GM21423 (cell line): Measurements from ENCODE around the gene GLDN.

Experiments used
- ATAC-seq: cut with Tn5 transposase; IDR thresholded peaks from one replicate; pipeline ENCODE4 v1.9.1; 2021; ENCODE audit warnings: mild to moderate bottlenecking, moderate library complexity; ENCODE audit not compliant: unreplicated experiment

Gene GLDN

DNA sequence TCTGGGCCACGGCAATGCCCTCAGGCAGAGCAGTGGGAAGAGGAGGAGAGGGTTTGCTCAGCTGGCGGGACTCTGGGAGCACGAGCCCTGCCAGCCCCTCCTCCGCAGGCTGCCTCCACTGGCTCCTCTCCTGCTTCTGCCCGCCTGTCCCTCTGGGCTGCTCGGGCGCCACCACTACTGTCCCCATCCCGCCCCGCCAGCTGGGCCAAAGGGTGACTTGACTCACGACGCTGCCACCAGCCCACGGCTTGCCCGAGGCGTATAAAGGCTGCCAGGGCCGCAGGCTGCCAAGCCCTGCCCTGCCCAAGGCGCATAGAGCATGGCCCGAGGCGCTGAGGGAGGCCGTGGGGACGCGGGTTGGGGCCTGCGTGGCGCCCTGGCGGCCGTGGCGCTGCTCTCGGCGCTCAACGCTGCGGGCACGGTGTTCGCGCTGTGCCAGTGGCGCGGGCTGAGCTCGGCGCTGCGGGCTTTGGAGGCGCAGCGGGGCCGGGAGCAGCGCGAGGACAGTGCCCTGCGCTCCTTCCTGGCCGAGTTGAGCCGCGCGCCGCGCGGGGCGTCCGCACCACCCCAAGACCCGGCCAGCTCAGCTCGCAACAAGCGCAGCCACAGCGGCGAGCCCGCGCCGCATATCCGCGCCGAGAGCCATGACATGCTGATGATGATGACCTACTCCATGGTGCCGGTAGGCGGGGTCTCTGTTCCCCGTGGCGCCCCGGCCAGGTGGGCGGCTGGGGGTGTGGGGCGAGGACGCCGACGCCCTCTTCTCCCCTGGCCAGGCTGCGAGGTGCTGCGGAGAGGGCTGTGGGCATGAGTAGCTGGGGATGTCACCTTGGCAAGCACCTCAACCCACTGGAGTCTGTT is at the start of gene GLDN:
Gene GLDN, plus strand, starts transcription at position 290 of the 861 bp plus-strand sequence. Its CDS starts 30 bp downstream, at position 320.
- ATAC-seq = no peak

DNA sequence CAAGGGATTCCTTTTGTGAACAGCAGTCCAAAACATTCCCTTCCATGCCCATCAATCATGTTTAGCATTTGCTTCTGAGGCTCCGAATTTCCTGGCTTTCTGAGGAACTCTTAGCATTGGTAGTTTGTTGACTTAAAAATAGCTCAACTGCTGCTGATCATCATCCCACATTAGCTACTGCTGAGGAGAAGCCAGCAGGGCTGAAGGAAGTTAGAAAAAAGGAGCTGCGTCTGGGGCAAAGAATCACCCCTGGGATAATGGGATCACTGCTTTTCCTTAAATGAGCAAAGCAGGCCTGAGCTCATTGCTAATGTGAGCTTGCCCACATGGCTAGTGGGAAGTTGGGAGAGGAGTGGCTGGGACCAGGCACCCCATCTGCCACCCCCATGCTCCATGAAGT is 42.8 kb upstream of the GLDN start:
- no peak for ATAC-seq

DNA sequence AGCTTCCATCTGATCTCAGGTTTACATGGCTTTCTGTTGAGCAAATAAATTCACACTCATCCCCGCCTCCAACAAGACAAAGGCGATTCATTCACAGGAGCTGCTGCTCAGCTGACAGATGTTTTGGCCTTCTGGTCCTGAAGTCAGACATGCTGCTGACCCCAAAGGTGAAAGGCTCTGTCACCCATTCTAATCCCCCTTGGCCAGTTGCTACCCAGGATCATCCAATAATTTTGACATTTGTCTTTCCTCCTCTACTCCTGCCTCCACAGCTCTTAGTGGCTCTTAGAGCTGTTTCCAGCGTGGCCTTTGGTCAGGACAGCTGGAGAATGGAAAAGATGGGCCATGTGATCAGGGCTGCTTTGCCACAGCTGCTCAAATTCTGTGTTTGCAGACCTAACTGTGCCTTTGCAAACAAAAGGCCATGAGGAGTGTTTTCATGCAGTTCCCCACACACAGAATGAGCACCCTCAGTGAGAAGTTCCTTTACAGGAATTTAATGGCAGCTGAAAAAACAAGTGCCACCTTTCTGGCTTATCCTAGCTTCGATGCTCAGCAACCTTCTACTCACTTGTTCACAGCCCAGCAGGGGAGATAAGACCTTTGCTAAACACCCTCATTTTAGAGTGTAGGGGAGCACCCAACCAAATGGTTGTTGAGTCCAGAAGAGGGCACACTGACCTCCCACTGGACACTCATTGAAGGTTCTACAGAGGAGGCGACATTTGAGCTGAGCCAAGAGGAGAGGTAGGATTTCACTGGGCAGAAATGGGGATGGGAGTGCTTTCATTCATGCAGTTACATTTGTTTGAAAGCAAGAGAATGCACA is 42.1 kb upstream of the GLDN start:
- no peak for ATAC-seq

DNA sequence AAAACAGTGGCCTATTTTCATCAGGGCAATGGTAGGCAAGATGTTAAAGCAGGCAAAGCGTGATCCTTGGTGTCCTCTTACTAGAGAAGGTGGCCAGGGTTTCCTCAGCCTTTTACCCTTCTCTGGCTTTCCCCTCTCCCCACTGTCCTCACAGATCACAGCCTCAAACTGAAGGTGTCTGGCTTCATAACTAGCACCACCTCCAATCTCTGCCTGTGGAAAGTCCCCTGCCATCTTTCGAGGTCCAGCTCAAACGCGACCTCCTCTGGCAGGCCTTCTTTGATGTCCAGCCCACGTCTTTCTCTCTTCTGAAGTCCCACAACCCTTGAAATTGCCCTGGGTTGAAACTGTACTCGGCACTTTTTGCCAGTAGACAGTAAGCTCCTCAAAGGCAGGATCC is 39.0 kb upstream of the GLDN start:
- ATAC-seq = no peak

DNA sequence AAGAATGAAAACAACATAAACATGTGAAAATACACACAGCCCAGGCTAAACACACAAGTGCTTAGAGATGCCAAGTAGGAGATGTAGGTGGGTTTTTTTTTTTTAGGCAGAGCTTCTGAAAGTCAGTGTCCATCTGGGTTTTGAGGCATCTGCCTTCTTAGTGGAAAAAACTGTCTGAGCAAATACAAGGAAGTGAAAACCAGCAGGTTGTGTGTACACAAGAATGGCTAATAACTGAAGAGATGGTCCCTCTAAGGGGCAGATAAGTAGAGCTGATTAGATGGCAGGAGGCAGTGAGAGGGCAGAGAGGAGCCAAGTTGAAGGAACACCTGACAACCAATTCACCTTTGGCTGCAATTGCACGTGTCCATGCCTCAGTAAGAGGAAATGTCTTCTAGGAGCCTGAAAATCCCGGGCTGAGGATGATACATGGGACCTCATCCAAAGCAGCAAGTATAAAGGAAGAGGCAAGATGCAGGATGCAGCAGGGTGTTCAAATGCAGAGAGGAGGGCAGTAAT is 37.9 kb upstream of the GLDN start:
- no peak for ATAC-seq

DNA sequence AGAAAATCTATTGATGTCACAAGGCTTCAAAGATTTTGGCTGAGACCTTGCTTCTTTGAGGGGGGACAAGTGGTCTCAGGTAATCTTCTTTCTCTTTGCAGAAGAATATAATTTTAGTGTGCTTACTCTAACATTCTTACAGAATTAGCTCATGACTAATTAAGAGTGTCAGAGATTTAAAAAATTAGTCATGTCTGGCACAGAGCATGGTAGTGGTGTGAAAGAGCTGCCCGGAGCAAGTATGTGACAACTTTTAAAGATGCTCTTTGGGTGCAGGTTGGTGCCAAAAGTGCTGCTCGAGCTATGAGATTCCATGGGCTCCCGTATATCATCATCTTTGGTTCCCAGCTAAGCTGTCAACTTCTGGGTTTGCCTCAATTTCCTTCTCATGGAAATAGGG is 34.1 kb upstream of the GLDN start:
- no peak for ATAC-seq

DNA sequence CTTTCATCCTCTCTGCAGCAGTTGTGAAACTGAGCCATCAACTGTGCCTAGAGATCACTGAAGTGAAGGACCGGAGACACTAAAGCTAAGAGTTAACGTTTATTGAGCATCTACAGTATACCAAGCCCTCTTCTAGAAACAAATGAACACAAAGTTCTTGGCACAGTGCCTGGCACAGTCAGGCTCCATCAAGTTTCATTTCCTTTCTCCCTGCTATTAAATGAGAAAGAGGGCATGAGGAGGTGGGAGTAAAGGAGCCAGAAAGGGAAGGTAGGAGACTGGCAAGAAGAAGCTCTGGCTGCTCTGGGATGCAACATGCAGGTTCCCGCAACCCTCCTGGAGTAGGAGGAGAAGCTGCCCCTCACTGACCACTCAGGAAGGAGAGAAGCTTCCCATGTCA is 33.6 kb upstream of the GLDN start:
- ATAC-seq = no peak

DNA sequence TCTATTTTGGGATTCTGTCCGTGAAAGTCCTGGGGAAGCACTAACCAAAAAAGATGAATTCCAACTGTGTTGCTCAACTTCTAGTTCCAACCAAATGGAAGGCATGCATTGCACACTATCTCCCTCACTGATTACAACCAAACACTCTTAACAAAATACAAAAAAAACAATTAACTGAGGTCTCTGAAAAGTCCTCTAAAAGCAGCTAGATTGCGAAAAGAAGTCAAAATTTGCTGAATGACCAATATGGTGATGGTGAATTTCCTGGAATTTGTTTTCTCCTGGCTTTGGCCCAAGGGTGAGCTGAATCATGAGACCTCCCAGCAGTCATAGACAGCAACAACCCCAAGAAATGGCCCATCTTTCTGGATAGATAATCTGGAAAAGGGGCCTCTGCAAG is 31.4 kb upstream of the GLDN start:
- no peak for ATAC-seq

DNA sequence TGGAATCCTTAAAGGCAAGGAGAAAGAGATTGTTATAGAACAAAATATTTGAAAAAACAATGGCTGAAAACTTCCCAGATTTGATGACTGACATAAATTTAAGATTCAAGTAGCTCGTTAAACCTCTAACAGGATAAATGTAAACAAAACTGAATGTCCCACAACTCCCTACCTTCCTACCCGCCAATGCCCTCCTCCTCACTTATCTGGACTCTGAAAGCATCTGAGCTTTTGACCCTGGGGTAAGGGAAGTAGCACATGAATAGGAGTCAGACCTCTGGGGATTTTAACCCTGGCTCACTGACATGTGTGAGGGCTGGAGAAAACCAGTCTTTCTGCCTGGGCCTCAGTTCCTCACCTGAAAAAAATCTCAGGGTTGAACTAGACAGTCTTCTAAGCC is 29.9 kb upstream of the GLDN start:
- ATAC-seq = no peak

DNA sequence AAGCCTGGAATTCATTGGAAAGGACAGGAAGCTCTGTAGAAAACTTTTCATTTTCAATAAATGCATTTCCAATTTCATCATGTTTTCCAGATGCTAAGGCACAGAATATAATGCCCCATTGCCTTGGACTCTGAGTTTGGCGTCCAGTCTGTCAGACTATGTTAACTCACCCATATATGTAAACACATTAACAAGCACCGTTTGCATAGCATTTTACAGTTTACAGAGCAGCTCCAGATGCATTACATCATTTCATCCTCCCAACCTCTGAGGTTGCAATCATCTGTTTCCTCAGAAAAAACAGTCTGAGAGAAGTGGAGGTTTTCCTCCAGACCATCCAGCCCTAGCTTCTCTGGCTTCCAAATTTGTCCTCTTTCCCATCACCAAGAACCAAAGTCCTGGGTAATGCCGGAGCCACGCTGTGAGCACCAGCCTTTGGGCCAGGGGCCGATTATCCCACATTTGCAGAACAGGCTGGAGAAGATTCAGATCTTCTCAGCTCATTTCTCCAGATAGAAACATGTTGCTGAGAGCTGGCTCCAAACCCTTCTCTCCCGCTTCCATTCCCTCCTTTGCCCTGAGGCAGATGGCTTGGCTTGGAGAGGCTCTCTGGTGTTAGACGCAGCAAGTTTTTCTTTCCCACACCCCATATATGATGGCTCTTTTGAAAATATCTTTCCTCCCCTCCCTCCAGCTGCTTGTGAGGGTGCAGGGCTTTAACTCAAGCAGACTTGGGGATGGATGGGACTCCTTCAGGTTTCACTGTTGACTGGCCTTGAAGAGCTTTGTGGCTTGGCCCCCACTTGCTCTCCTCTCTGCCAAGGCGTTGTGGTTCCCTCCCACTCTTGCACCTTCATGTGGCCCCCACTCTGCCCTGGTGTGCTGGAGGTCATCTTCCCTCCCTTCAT is 29.0 kb upstream of the GLDN start:
- ATAC-seq = no peak

DNA sequence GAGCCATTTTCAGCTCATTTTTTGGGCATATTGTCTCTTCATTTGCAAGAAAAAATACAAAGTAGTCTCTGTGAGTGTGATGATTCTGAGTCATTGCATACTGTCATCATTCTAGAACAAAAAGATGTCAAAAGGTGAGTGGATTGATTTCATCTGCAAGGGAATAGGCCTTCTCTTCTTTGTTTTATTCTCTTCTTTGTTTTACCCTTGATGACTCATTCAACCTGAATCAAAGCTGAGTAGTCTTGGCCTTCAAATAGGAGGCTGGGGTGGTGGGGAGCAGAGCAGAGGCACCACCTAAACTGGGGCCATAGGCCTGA is 28.4 kb upstream of the GLDN start:
- no peak for ATAC-seq

DNA sequence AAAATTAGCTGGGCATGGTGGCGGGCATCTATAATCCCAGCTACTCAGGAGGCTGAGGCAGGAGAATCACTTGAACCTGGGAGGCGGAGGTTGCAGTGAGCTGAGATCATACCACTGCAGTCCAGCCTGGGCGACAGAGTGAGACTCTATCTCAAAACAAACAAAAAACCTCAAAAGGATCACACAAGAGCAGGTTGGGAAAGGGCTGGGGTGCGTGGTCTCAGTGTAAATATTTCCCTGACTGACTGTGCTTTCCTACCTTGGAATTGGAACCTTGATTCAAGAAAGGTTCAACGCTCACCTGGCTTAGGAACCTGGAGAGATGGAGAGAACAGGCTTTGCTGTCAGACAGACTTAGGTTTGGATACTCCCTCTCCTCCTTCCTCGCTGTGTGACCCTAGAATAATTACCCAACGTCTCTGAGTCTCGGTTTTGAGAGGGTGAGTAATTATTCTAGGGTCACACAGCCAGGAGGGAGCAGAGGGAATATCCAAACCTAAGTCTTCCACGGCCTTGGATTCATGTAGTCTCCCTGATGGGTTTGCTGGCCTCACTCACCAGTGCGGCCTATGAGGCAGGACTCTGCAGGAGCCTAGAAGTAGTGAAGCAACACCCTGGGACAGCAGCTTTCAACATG is 27.7 kb upstream of the GLDN start:
- ATAC-seq = no peak

DNA sequence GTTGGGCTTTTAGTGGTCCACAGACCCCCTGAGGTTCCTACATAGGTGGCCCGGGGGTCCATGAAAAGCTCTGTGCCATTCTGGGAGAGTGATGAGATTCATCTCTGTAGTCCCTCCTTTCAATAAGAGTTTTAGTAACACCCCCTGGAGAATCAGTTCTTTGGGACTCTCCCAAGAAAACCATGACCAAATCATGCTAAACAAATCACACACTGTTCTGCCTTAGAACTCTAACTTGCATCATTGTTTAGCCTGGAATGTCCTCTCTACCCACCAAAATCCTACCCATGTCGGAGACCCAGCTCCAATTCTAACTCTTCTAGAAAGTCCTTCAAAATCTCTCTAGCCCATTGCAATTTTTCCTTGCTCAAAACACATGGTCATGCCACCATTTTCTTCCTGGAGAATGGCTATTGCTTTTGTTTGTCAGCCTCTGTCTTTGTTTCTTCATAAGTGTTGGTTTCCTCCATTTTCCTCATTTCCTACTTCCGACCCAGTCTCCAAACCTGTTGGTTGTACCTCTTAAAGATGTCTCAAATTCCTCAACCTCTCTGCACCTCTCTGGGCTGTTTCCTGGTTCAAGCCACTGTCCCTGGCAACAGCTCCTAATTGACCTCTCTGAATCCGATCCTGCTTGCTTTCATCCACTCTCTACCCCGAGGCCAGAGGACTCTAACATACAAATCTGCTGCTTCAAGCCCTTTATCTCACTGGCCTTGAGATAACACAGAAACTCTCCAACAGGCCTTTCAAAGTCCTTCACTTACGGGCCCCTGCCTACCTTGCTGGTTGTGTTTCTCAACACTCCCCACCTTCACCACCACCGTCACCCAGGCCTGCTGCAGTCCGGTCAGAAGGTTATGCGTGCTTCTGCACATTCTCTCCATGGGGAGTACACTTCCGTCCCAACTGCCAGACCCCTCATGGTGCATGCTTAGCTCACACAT is 26.8 kb upstream of the GLDN start:
- no peak for ATAC-seq

DNA sequence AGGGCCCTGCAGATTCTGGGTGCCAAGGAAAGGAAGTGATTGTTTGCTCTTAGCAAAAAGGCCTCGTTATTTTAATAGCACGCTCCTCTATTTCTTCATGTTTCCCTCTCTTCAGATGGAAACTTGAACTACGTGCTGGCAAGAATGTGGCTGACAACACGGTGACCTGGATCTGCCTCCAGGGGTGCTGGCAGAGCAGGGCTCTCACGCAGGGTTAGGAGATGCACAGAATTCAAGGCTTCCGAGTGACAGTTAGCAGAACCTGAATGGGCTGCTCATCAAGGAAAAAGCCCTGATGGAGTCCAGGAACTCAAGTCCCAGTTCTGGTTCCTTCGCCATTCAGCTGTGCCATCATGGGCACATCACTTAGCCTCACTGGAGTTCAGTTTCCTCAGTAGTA is 25.7 kb upstream of the GLDN start:
- no peak for ATAC-seq

DNA sequence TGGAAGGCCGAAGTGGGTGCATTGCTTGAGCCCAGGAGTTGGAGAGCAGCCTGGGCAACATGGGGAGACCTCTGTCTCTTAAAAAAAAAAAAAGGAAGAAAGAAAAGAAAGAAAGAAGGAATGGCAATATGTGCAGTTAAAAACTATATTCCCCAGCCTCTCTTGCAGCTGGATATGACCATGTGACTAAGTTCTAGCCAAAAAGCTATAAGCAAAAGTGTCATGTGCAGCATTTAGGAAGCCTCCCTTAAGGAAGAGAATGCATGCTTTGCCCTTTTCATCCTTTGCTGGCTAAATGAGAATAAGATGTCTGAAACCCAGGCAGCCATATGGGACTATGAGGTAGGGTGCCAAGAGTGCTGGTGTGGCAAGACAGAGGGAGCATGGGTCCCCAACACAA is 24.8 kb upstream of the GLDN start:
- ATAC-seq = no peak

DNA sequence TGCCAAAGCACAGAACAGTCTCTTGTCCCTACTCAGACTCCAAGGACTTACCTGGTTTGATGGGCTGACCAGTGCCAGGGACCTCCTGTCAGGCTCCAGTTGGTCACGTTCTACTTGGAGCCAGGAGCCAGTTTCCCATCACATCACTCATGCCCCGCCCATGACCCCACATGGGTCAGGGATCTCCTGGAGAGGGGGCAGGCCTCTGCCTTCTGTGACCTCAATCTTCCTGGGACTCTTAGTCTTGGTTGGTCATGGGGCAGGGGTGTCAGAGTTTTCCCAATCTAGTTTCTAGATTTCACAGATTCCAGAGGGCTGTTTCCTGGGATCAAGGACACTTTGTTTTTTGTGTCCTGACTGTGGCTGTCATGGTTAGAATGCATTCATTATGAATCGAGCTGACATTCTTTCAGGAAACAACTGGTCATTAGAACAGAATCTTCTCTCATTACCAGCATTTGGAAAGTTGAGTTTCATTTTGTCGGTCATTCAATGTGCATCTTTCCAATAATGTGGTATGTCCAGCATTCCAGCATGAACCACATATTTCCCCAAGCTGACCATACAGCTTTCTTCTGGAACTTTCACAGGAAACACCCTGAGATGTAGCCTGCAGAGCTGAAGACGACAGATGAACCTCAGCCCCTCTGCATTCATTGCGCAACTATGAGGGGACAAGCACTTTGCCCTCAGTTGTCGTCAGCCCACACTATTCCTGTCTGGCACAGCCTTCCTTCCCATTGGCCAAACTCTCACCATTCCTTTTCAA is 22.9 kb upstream of the GLDN start:
- ATAC-seq = no peak

DNA sequence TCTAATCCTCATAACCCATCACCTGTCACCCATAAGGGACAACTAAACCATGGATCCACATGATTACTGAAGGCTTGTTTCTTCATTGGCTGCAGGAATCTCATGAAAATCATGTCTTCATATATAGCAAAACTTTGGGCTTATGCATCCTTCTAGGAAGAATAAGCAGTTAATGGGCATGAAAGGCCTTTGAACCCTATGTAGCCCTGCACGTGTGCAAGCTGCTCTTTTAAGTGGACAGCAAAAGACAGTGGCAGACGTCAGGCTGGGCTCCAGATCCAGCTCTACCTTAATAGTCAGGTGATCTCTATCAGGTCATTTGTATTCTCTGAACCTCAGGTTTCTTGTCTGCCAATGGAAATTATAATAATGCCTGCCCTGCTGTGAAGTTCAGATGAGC is 21.9 kb upstream of the GLDN start:
- ATAC-seq = no peak

DNA sequence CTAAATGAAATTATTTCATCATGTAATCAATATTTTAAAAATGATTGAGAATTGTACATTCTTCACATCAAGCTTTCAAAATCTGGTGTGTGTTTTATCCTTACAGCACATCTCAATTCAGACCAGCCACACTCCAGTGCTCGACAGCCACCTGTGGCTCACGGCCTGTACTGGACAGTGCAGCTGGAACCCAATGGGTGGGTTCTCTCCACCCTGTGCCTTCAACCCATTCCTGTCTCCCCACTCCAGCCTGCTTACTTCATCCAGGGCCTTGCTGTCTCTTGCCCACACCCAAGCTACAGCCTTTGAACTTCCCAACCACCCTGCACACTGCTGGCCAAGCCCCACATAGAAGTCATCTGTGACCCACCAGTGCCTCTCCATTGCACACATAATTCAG is 20.6 kb upstream of the GLDN start:
- no peak for ATAC-seq

DNA sequence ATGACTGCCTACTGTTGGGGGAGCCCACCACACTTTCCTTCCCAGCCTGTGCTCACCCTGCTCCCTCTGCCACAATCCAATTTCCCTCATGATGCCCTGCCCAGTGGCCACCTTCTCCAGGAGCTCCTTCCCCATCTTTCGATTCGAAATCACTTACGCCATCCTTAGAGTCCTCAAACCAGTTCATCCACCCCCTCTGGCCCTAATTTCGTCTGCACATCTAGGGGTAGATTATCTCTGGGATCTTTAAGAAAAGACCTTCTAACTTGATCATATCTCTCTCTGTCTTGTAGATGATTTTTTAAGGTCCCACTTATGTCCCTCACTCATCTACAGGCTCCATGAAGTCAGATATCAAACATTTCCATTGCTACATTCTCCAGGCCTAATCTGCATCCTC is 20.1 kb upstream of the GLDN start:
- no peak for ATAC-seq
